GM23338 (cell line): ENCODE data around the gene DYSF. TPM values are rescaled to one million over a fixed set of nuclear protein-coding genes. Genes with fewer than 3 reads are reported as not detected.

Experiments used
- ATAC-seq: fragments of 200-7000 bp; cut with Tn5 transposase; 3 replicates; pipeline ENCODE4 v1.9.1; 2020
- DNase-seq: peaks from one replicate; pipeline ENCODE4 v3.0.0-alpha.2; 2015; ENCODE audit warnings: low spot score
- H2AFZ ChIP-seq: fragments of 200-600 bp; sonication (generic); 2 replicates; pipeline ENCODE4 v1.8.0; 2016; ENCODE audit warnings: antibody characterized with exemption, mild to moderate bottlenecking, moderate library complexity
- H3F3A ChIP-seq: fragments of 200-600 bp; sonication (generic); replicated peaks from 2 replicates; pipeline ENCODE4 v1.8.0; 2017; ENCODE audit warnings: antibody characterized with exemption, mixed run types, low read depth
- H3K27ac ChIP-seq: fragments of 200-600 bp; sonication (generic); 2 replicates; pipeline ENCODE4 v1.6.1; 2016; ENCODE audit warnings: low read depth
- H3K27me3 ChIP-seq: fragments of 200-600 bp; sonication (generic); 2 replicates; pipeline ENCODE4 v1.8.0; 2016; ENCODE audit warnings: mild to moderate bottlenecking, mixed run types, moderate library complexity; ENCODE audit not compliant: insufficient read depth
- H3K36me3 ChIP-seq: fragments of 200-600 bp; sonication (generic); 2 replicates; pipeline ENCODE4 v1.8.0; 2016; ENCODE audit warnings: mild to moderate bottlenecking; ENCODE audit not compliant: insufficient read depth
- H3K4me1 ChIP-seq: fragments of 200-600 bp; sonication (generic); 2 replicates; pipeline ENCODE4 v1.8.0; 2016; ENCODE audit warnings: mild to moderate bottlenecking, moderate library complexity; ENCODE audit not compliant: insufficient read depth
- H3K4me2 ChIP-seq: fragments of 200-600 bp; sonication (generic); 2 replicates; pipeline ENCODE4 v1.7.1; 2017; ENCODE audit warnings: mixed run types
- H3K4me3 ChIP-seq: fragments of 200-600 bp; sonication (generic); 2 replicates; pipeline ENCODE4 v1.6.1; 2016; ENCODE audit warnings: mixed run types
- H3K79me2 ChIP-seq: fragments of 200-600 bp; sonication (generic); replicated peaks from 2 replicates; pipeline ENCODE4 v1.8.0; 2017; ENCODE audit warnings: mild to moderate bottlenecking; ENCODE audit not compliant: insufficient read depth
- H3K9me2 ChIP-seq: fragments of 200-600 bp; sonication (generic); 2 replicates; pipeline ENCODE4 v1.8.0; 2017; ENCODE audit not compliant: insufficient read depth
- H4K20me1 ChIP-seq: fragments of 200-600 bp; sonication (generic); replicated peaks from 2 replicates; pipeline ENCODE4 v1.8.0; 2017; ENCODE audit warnings: mild to moderate bottlenecking; ENCODE audit not compliant: insufficient read depth
- H3K27ac Mint-ChIP-seq: 2 replicates; pipeline ENCODE4 v1.8.0; 2020; ENCODE audit warnings: inconsistent platforms, mild to moderate bottlenecking, moderate library complexity, mixed read lengths
- H3K27me3 Mint-ChIP-seq: 3 replicates; pipeline ENCODE4 v1.8.0; 2022; ENCODE audit warnings: low read depth, mild to moderate bottlenecking, moderate library complexity, mixed read lengths, inconsistent platforms; ENCODE audit not compliant: insufficient read depth, poor library complexity
- H3K36me3 Mint-ChIP-seq: 3 replicates; pipeline ENCODE4 v1.8.0; 2021; ENCODE audit warnings: low read depth, mild to moderate bottlenecking, inconsistent platforms, moderate library complexity, mixed read lengths
- H3K4me1 Mint-ChIP-seq: 3 replicates; pipeline ENCODE4 v1.8.0; 2020; ENCODE audit warnings: mild to moderate bottlenecking, inconsistent platforms, mixed read lengths
- H3K4me3 Mint-ChIP-seq: 3 replicates; pipeline ENCODE4 v1.8.0; 2021; ENCODE audit warnings: moderate library complexity, mild to moderate bottlenecking, inconsistent platforms, mixed read lengths
- H3K9me3 Mint-ChIP-seq: 3 replicates; pipeline ENCODE4 v1.8.0; 2020; ENCODE audit warnings: moderate library complexity, mild to moderate bottlenecking, inconsistent platforms, mixed read lengths
- CREB1 ChIP-seq: fragments of 250-450 bp; sonication (Bioruptor Pico); IDR thresholded peaks from 2 replicates; pipeline ENCODE4 v1.5.0; 2020; ENCODE audit warnings: low read depth, mild to moderate bottlenecking, moderate library complexity
- ETS1 ChIP-seq: IDR thresholded peaks from 2 replicates; pipeline ENCODE4 v1.6.1; 2016; ENCODE audit warnings: antibody characterized with exemption
- EZH2phosphoT487 ChIP-seq: fragments of 200-600 bp; sonication (generic); IDR thresholded peaks from one replicate; pipeline ENCODE4 v1.8.1; 2018; ENCODE audit warnings: antibody characterized with exemption; ENCODE audit not compliant: unreplicated experiment
- JUNB ChIP-seq: IDR thresholded peaks from one replicate; pipeline ENCODE4 v1.6.1; 2016; ENCODE audit warnings: antibody characterized with exemption; ENCODE audit not compliant: unreplicated experiment
- NANOG ChIP-seq: IDR thresholded peaks from 2 replicates; pipeline ENCODE4 v1.6.1; 2016; ENCODE audit warnings: antibody characterized with exemption, borderline replicate concordance
- REST ChIP-seq: IDR thresholded peaks from one replicate; pipeline ENCODE4 v1.6.1; 2018; ENCODE audit warnings: antibody characterized with exemption; ENCODE audit not compliant: unreplicated experiment
- ZNF331 ChIP-seq: fragments of 250-450 bp; sonication (Bioruptor Pico); IDR thresholded peaks from 2 replicates; pipeline ENCODE4 v1.5.0; 2020; ENCODE audit warnings: low read depth, mild to moderate bottlenecking, moderate library complexity
- ZNF462 ChIP-seq: fragments of 250-450 bp; sonication (Bioruptor Pico); IDR thresholded peaks from 2 replicates; pipeline ENCODE4 v1.5.0; 2020; ENCODE audit warnings: mild to moderate bottlenecking, moderate library complexity
- polyA plus RNA-seq: library from polyadenylated mRNA; unstranded; fragments of >200 nt; fragmentation: Nextera tagmentation; extraction: Ambion mirVana; gene quantifications from 2 replicates; pipeline ENCODE4 v1.2.1, GENCODE V29; 2016
- total RNA-seq: library from RNA; depleted of rRNA; stranded (reverse); fragments of >200 nt; shearing (Covaris generic); gene quantifications from 2 replicates; pipeline ENCODE4 v1.2.3, GENCODE V29; 2014

DYSF gene
- total and polyA plus RNA-seq, 2 experiments from 2014 or later: 7.3 to 21.3 TPM

GRCh38 chr2:71734620-71735019, 281.3 kb downstream of the DYSF start (continued):
- no peak for TF ChIP-seq ETS1
- no peak for TF ChIP-seq CREB1 (CRISPR knock-in tag)
- no peak for TF ChIP-seq EZH2phosphoT487

GRCh38 chr2:71735676-71736075, 282.3 kb downstream of the DYSF start:
- no peak overlapping the region; the same call in 2 of the 3 replicates for H3K4me3 Mint-ChIP-seq

More at GRCh38 chr2:71735676-71736075, 282.3 kb downstream of the DYSF start:
- DNase-seq (no peak), ATAC-seq (no peak)
- no peaks in the 10 kb centered on the region for H3F3A ChIP-seq
- no peaks in the 10 kb centered on the region for H4K20me1 ChIP-seq
- peaks cover 3% of the 10 kb centered on the region for H3K9me2 ChIP-seq
- no peaks in the 10 kb centered on the region; the same call in 2 of the 3 replicates for H3K36me3 Mint-ChIP-seq
- peaks cover 5% of the 10 kb centered on the region; the same call in 2 of the 3 replicates for H3K9me3 Mint-ChIP-seq
- no peaks in the 10 kb centered on the region; the same call in 2 of the 3 replicates for H3K4me1 Mint-ChIP-seq
- no peaks in the 10 kb centered on the region for H3K4me1 ChIP-seq
- no peak overlapping the region for H3K27ac Mint-ChIP-seq
- no peak overlapping the region for H3K4me2 ChIP-seq
- no peaks in the 10 kb centered on the region for H3K36me3 ChIP-seq
- H3K4me3 ChIP-seq: no peak overlapping the region
- no peak overlapping the region for H3K27ac ChIP-seq
- no peak overlapping the region for H2AFZ ChIP-seq
- H3K79me2 ChIP-seq: no peaks in the 10 kb centered on the region
- H3K27me3 ChIP-seq: no peaks in the 10 kb centered on the region
- H3K27me3 Mint-ChIP-seq: peaks cover 8% of the 10 kb centered on the region
- TF ChIP-seq JUNB (no peak), REST (no peak), CREB1 (CRISPR knock-in tag) (no peak), EZH2phosphoT487 (no peak), ZNF331 (CRISPR knock-in tag) (no peak), ETS1 (no peak), NANOG (no peak), ZNF462 (no peak)
